Glutamatergic neuron (in vitro differentiated cells): ENCODE results near the gene OR56A1. TPM values are rescaled to one million over a fixed set of nuclear protein-coding genes. Genes with fewer than 3 reads are reported as not detected.
A peak's percentile ranks its signal among the peaks of the same experiment; 100 is the strongest.

Experiments
- DNase-seq: peaks from one replicate; pipeline ENCODE4 v3.0.0; 2022
- H3K27ac Mint-ChIP-seq: one replicate; pipeline ENCODE4 v1.8.0; 2020; ENCODE audit warnings: mild to moderate bottlenecking, mixed read lengths, inconsistent platforms; ENCODE audit not compliant: unreplicated experiment
- H3K27me3 Mint-ChIP-seq: one replicate; pipeline ENCODE4 v1.8.0; 2020; ENCODE audit warnings: mild to moderate bottlenecking, moderate library complexity, mixed read lengths, inconsistent platforms; ENCODE audit not compliant: unreplicated experiment
- H3K36me3 Mint-ChIP-seq: one replicate; pipeline ENCODE4 v1.8.0; 2020; ENCODE audit warnings: mild to moderate bottlenecking, mixed read lengths, inconsistent platforms; ENCODE audit not compliant: unreplicated experiment
- H3K4me1 Mint-ChIP-seq: one replicate; pipeline ENCODE4 v1.8.0; 2020; ENCODE audit warnings: mild to moderate bottlenecking, low read depth, mixed read lengths, inconsistent platforms; ENCODE audit not compliant: unreplicated experiment
- H3K4me3 Mint-ChIP-seq: one replicate; pipeline ENCODE4 v1.8.0; 2020; ENCODE audit warnings: mild to moderate bottlenecking, mixed read lengths, inconsistent platforms; ENCODE audit not compliant: unreplicated experiment
- H3K9me3 Mint-ChIP-seq: one replicate; pipeline ENCODE4 v1.8.0; 2020; ENCODE audit warnings: mild to moderate bottlenecking, moderate library complexity, mixed read lengths, inconsistent platforms; ENCODE audit not compliant: unreplicated experiment
- CTCF ChIP-seq: fragments of 200-600 bp; sonication (generic); IDR thresholded peaks from one replicate; pipeline ENCODE4 v1.5.0; 2021; ENCODE audit not compliant: partially characterized antibody, unreplicated experiment
- total RNA-seq: library from RNA; stranded (reverse); fragmentation: NEBNext Ultra II Directional; extraction: Animal tissue kit (Norgen Biotek cat#: 25700); gene quantifications from one replicate; pipeline ENCODE4 v1.2.1, GENCODE V29; 2021; ENCODE audit not compliant: unreplicated experiment

The OR56A1 gene
- total RNA-seq, 1 donor from 2014 or later, result 0.15 TPM

- Mint-ChIP-seq H3K27ac (no peak overlapping the region), H3K4me1 (peaks cover 3% of the 10 kb centered on the region), H3K4me3 (no peak overlapping the region), H3K27me3 (peaks cover 3% of the 10 kb centered on the region), H3K36me3 (peaks cover 5% of the 10 kb centered on the region), H3K9me3 (no peaks in the 10 kb centered on the region)
- peak; percentile 77 for TF ChIP-seq CTCF
- no peak for DNase-seq
Measured at GRCh38 chr11:5992604-5993251, 37.8 kb downstream of the OR56A1 start.

- no peak overlapping the region for H3K4me3 Mint-ChIP-seq
- TF ChIP-seq CTCF, result no peak
Measured at GRCh38 chr11:5992150-5992549, 38.4 kb downstream of the OR56A1 start.

GRCh38 chr11:5989203-5989602, 41.4 kb downstream of the OR56A1 start:
- no peak for DNase-seq
- no peaks in the 10 kb centered on the region for H3K9me3 Mint-ChIP-seq
- peaks cover 2% of the 10 kb centered on the region for H3K27me3 Mint-ChIP-seq

More at GRCh38 chr11:5992150-5992549, 38.4 kb downstream of the OR56A1 start:
- Mint-ChIP-seq H3K36me3 (peaks cover 5% of the 10 kb centered on the region), H3K27ac (no peak overlapping the region), H3K9me3 (no peaks in the 10 kb centered on the region), H3K4me1 (peaks cover 3% of the 10 kb centered on the region), H3K27me3 (peaks cover 3% of the 10 kb centered on the region)
- DNase-seq, result no peak

GRCh38 chr11:5986885-5987284, 43.7 kb downstream of the OR56A1 start, which contains the start of gene OR52L1:
OR52L1 (minus strand) TSS chr11:5986985; CDS start chr11:5986930, 55 bp downstream.
- no peaks in the 10 kb centered on the region for H3K4me1 Mint-ChIP-seq
- TF ChIP-seq CTCF, result no peak
- H3K27ac Mint-ChIP-seq, result no peak within 1 kb of the TSS
- no peak within 1 kb of the TSS for H3K4me3 Mint-ChIP-seq
- peaks cover 9% of the 10 kb centered on the region for H3K36me3 Mint-ChIP-seq
- peaks cover 2% of the 10 kb centered on the region for H3K27me3 Mint-ChIP-seq
- no peaks in the 10 kb centered on the region for H3K9me3 Mint-ChIP-seq
- DNase-seq, result no peak

More at GRCh38 chr11:5989203-5989602, 41.4 kb downstream of the OR56A1 start:
- Mint-ChIP-seq H3K27ac (no peak overlapping the region), H3K4me1 (peaks cover 3% of the 10 kb centered on the region), H3K36me3 (peaks cover 5% of the 10 kb centered on the region), H3K4me3 (no peak overlapping the region)
- no peak for TF ChIP-seq CTCF

- no peak overlapping the region for H3K4me3 Mint-ChIP-seq
- TF ChIP-seq CTCF, result no peak
- H3K36me3 Mint-ChIP-seq, result peaks cover 4% of the 10 kb centered on the region
- DNase-seq, result no peak
- H3K27ac Mint-ChIP-seq, result no peak overlapping the region
- H3K4me1 Mint-ChIP-seq, result no peaks in the 10 kb centered on the region
- H3K27me3 Mint-ChIP-seq, result no peaks in the 10 kb centered on the region
- H3K9me3 Mint-ChIP-seq, result peaks cover 3% of the 10 kb centered on the region
Measured at GRCh38 chr11:5983443-5983842, 47.1 kb downstream of the OR56A1 start.
